ENCODE measurements around the gene FUCA2.

- TF ChIP-seq CTCF (conservative IDR thresholded peaks at IDR 0.05; ENCODE audit: low read length) (peak; percentile 43), EZH2phosphoT487 (IDR thresholded peaks at IDR 0.05; ENCODE audit: borderline replicate concordance) (no peak)
Observed at GRCh38 chr6:143536866-143537691, 25.6 kb upstream of the FUCA2 start.
